Endothelial cell of hepatic sinusoid (primary cell): ENCODE measurements around the gene SLC6A14.

ENCODE experiments used
- in situ Hi-C: cut with HindIII; loops from 2 replicates; pipeline ENCODE4 v1.10.0; 2017; ENCODE audit warnings: low sequenced_read_pairs

The SLC6A14 gene, protein sequence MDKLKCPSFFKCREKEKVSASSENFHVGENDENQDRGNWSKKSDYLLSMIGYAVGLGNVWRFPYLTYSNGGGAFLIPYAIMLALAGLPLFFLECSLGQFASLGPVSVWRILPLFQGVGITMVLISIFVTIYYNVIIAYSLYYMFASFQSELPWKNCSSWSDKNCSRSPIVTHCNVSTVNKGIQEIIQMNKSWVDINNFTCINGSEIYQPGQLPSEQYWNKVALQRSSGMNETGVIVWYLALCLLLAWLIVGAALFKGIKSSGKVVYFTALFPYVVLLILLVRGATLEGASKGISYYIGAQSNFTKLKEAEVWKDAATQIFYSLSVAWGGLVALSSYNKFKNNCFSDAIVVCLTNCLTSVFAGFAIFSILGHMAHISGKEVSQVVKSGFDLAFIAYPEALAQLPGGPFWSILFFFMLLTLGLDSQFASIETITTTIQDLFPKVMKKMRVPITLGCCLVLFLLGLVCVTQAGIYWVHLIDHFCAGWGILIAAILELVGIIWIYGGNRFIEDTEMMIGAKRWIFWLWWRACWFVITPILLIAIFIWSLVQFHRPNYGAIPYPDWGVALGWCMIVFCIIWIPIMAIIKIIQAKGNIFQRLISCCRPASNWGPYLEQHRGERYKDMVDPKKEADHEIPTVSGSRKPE

GRCh38 chrX:116436358-116436816 is at the start of gene SLC6A14:
Gene SLC6A14 (plus strand): TSS chrX:116436606. CDS start chrX:116436710, 104 bp downstream.
- in situ Hi-C loops, result no loop called here

DNA sequence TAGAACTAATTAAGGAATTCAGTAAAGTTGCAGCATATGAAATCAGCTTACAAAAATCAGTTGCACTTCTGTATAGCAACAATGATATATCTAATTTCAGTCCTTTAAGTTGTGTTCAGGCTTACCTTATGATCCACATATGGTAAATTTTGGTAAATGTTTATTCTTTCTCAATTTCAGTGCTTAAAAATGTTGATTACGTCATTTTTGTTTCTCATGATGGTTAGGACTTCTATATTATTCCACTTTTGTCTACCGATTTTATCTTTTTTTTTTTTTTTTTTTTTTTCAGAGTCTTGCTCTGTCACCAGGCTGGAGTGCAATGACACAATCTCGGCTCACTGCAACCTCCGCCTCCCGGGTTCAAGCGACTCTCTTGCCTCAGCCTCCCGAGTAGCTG is 40.7 kb upstream of the SLC6A14 start:
- in situ Hi-C loops, result no loop called here

DNA sequence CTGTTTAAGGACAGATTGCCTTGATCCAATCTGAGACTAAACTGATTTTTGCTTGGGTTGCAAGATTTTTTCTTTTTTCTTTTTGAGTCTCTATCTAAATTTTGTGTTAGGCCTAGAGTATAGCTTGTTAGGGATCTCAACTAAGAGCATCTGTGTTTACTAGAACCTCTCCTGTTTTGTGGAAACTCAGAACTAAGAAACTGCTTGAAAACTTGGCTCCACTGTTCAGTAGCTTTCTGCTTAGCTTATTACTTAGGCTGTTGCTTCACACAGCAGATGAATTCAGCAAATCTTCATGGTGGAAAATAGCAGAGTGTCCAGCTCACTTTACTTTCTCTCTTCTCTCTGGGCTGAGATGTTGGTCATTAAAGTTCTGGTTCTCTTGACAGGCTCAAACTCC is 36.7 kb upstream of the SLC6A14 start:
- in situ Hi-C loops, result no loop called here

- in situ Hi-C loops, result no loop called here
Measured at GRCh38 chrX:116409219-116409618, 27.2 kb upstream of the SLC6A14 start.

DNA sequence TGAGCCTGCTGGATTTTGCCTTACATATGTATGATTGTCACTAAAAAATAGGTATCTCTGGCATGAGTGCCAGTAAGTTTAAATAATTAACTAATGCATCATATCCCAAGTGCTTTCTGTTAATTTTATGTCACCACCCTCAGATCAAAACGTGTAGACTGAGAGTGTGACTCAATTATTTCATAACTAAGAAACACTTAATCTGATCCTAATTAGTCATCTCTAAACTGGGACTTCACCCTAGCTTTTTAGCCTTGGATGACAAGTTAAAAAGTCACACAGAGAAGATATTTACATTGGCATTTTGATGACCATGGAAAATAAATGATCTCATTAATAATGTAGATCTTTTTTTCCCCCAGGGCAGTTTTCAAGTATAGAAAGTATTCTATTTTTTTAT is 23.1 kb upstream of the SLC6A14 start:
- in situ Hi-C loops, result no loop called here

DNA sequence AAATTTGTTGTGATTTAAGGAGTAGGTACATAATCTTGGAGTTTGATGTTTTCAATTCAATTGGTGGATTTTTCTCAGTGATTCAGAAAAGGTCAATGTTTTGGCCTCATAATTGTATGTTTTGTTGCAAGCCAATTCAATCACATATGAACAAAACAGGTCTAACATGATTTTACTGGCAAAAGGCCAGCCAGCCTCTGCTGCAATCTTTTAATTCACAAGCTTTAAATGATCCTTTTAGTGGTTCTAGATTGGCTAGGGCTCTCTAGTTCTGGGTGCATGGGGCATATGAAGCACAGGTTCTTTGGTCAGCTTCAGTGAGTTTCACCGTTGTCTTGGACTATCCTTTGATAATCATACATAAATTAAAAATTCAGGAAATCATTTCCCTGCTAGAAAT is 19.2 kb upstream of the SLC6A14 start:
- in situ Hi-C loops, result no loop called here

DNA sequence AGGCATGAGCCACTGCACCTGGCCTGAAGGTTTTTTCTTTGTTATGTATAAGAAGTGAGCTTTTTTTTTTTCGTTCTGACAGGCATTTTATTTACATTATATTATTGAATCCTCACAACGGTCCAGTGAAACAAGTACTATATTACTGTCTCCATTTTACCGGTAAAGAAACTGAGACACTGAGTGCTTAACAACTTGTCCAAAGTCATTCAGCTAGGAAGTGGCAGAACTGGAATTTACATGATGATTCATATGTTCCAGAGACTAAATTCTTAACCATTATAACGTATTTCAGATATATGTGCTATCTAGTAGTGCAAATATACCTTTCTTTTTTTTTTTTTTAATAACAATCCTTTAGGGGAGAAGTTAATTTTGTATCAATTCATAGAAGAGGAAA is 18.4 kb upstream of the SLC6A14 start:
- in situ Hi-C loops, result no loop called here

- in situ Hi-C loops, result no loop called here
Measured at GRCh38 chrX:116427978-116428377, 8.4 kb upstream of the SLC6A14 start.

- in situ Hi-C loops, result no loop called here
Measured at GRCh38 chrX:116435597-116435996, 809 bp upstream of the SLC6A14 start.

- in situ Hi-C loops, result no loop called here
Measured at GRCh38 chrX:116449156-116449555, 12.8 kb downstream of the SLC6A14 start.

GRCh38 chrX:116462822-116463221 is 26.4 kb downstream of the SLC6A14 start, which contains the start of gene CT83:
Gene CT83 (minus strand): TSS chrX:116462976. CDS start chrX:116462856, 120 bp downstream.
- in situ Hi-C loops, result no loop called here

DNA sequence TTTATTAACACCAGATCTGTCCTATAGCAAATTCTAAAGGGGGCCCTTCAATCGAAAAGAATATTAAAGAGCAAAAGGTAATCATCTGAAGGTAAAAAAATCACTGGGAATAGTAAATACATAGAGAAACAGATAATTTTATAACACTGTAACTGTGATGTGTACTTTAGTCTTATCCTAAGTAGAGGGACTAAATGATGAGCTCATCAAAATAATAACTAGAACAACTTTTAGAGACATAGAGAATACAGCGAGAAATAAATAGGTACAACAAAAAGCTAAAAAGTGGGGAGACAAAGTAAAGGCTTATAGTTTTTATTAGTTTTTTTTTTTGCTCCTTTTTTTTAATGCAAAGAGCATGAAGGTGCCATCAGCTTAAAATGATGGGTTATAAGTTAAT is 43.7 kb downstream of the SLC6A14 start:
- in situ Hi-C loops, result no loop called here

DNA sequence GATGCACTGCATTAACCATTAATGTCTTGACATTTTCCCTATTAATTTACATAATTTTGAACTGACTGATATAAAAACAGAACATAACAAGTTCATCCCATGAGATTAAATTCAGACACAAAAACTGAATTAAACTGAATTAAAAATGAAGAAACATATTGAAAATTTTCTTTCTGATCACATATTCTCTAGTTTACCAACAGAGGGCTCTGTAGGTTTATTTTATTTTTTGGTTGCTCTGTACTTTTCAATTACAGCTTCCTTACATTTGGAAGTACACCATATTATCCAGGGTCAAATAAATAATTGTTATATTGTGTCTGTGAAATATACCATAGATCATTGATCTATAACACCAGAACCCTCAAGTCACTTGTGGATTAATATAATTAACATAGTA is 53.7 kb downstream of the SLC6A14 start:
- in situ Hi-C loops, result no loop called here

DNA sequence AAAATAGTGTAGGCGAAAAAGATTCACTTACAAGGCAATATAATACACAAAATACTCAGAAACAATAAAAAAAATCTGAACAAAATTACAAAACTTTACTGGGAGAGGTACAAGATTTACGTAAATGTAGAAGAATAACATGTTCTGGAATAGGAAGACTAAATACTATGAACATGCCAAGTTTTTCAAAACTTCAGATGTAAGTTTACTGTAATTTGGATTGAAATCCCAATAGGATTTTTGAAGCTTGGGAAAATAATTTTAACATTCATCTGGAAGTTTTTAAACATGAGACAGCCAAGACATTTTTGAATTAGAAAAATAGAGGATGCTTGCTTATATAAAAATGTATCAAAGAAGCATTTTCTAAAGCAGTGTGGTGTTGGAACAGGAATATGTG is 56.9 kb downstream of the SLC6A14 start:
- in situ Hi-C loops, result no loop called here

- in situ Hi-C loops, result no loop called here
Measured at GRCh38 chrX:116499780-116500179, 63.4 kb downstream of the SLC6A14 start.
